Activated naive CD4-positive, alpha-beta T cell treated with anti-CD3 and anti-CD28 coated beads, Interleukin-2, amount 50 U/mL, for 16 hours (primary cell): ENCODE data around the gene GAS7.

Source experiments
- DNase-seq: peaks from one replicate; pipeline ENCODE4 v3.0.0-alpha.2; 2020

GAS7 gene

DNA sequence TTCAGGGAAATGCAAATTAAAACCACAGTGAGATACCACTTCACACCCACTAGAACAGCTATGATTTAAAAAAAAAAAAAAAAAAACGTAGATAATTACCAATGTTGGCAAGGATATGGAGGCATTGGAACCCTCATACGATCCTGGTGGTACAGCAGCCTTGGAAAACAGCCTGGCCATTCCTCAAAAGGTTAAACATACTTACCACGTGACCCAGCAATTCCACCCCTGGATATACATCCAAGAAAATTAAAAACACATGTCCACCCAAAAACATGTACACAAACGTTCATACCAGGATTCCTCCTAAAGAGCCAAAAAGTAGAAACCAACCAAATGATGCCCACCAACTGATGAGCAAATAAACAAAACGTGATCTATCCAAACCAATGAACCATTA, 68.1 kb downstream of the GAS7 start:
- DNase-seq: no peak

DNA sequence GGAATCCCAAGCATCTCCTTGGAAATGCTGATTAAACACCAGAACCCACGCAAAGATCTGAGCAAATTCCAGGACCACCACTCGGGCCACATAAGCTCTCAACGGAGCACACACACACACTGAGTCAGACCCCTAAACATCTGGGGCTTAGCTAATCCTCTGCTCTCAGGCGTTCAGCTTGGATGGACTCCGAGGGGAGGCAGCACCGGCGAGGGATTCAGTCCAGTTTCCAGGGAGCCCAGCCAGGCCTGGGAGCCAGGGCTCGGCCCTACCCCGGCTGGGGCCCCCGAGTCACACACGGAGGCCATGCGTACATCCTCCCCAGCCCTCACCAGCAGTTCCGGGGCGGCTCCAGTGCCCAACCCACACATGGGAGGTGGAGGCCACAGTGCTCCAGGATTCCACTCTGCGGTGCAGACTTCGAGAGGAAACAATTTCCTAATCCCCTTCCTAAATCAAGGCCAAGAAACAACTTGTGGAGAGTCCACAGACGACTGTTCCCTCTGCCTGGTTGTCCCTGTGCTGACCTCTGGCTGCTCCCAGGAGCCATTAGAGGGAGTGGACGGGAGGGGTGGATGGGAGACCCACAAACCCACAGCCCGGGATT, 70.5 kb downstream of the GAS7 start:
- no peak for DNase-seq

- DNase-seq: no peak
Observed at GRCh38 chr17:10126616-10127501, 71.5 kb downstream of the GAS7 start.

- DNase-seq: no peak
Observed at GRCh38 chr17:10126276-10126615, 72.2 kb downstream of the GAS7 start.

GRCh38 chr17:10125531-10126275, 72.7 kb downstream of the GAS7 start:
- DNase-seq: no peak

- no peak for DNase-seq
Observed at GRCh38 chr17:10123093-10123492, 75.3 kb downstream of the GAS7 start.

GRCh38 chr17:10121971-10122707, 76.3 kb downstream of the GAS7 start:
- DNase-seq: no peak

DNA sequence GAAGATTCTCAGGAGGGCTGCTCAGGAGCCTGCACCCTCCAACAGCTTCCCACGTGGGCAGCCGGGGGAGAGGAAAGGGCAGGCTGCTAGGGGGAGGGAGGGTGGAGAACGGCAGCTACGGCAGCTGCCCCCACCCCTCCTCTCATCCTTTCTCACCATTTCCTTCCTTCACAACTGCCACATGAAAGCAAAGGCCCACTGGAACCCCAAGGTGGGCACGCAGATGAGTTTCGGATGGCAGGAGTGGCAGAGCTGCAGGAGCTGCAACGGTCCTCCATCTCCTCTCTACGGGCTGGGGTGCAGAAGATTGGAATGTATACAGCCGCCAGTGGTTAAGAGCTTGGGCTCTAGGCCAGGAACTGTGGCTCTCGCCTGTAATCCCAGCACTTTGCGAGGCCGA, 77.7 kb downstream of the GAS7 start:
- no peak for DNase-seq

GRCh38 chr17:10120109-10120485, 78.3 kb downstream of the GAS7 start:
- DNase-seq: no peak

DNA sequence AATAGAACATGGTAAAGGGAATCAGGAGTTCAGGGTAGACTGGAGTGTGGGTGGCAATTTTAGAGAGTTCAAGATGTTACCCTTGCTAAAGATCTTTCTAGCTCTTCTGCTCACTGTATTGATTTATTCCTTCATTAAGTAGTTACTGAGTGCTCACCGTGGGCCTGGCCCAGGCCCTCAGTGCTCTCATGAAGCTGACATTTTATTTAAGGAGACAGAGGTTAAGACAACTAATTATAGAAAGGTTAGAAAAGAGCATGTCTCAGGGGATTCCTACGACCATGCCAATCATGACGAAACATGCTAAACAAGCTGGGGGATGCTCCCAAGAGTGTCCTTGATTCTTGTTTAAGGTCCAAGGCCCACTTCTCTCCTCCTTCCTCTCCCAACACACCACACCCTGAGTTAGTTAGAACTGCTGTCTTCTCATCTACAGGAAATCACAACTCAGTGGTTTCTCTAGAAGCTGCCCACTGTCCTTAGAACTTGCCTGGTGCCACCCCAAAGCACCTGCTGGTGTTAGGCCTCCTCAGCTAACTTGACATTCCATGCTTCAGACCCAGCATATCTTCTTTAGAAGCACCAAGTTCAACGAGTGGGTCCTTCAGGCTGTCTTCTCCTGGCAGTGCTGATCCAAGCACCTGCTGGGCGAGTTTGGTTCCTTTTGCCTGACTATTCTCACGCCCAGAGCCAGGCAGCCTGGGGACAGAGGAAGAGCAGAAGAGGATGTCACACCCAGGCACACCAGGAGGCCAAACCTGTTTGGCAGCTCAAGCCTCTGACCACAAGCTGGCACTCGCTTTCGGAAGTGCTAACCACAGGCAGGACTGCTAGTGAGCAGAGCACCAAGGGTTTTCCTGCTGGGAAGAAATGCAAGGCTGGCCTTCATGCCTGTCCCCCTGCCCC, 79.0 kb downstream of the GAS7 start:
- DNase-seq: no peak

DNA sequence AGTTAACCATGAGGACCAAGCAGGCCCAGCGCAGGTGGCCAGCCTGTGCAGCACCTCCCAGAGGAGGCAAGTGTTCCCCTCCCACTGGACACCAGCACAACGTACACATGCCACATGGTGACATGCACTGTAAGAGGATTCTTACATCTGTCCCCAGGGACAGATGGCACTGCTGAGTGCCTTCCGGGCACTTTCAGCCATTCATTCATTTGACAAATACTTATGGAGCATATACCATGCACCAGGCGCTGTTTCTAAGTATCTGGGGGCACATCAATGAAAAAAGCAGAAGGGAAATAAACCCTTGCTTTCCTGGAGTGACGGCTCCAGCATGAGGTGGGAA, 79.6 kb downstream of the GAS7 start:
- DNase-seq: no peak

DNA sequence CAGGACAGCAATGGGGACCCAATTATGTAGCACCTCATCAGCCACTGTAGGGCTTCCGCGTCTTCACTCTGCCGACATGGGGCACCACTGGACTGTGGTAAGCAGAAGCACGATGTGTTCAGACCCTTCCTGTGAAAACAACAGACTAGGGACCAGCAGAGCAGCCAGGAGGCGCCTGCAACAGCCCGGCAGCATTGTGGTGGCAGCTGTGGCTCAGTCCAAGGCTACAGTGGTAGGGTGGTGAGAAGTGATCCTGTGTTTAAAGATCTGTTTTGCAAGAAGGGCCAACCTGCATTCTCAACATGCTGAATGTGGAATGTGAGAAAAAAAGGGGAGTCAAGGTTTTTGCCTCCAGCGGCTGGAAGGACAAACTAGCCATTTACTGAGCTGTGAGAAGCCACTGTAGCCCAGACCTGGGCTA, 80.8 kb downstream of the GAS7 start:
- DNase-seq: no peak

- no peak for DNase-seq
Observed at GRCh38 chr17:10116753-10117420, 81.5 kb downstream of the GAS7 start.

DNA sequence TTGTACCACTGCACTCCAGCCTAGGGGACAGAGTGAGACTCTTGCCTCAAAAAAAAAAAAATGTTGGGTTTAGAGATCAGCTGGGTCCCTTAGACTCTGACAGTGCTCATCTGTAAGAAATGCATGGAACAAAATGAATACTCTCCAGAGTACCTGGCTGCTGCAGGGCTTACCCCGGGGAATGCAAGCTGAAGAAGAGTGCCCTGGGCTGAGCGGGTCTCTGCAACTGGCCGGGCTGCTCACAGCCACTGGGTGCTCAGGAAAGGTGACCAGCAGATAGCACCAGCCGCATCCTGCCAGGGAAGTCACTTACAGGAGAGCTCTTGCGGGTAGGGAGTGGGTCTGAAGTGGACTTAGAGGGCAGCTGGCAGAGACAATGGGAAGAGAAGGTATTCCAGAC, 82.1 kb downstream of the GAS7 start:
- DNase-seq: no peak

DNA sequence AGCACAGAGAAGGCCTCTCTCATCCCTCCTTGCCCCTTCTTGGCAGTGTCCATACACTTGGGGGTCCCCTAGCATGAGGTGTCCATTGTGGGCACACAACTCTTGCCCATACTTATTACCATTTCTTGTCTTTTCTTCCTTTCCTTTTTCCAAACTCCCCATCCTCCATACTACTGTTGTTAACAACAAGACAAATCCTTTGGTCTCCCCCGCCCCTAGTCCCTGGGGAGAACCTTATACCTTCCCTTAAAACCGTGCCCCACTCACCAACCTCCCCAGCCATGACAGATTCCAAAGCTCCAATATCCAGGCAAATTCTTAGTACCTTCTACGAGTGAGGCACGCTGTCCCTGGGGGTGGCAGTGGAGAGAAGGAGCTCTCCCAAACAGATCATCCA, 82.9 kb downstream of the GAS7 start:
- no peak for DNase-seq

- no peak for DNase-seq
Observed at GRCh38 chr17:10114931-10115535, 83.4 kb downstream of the GAS7 start.

DNA sequence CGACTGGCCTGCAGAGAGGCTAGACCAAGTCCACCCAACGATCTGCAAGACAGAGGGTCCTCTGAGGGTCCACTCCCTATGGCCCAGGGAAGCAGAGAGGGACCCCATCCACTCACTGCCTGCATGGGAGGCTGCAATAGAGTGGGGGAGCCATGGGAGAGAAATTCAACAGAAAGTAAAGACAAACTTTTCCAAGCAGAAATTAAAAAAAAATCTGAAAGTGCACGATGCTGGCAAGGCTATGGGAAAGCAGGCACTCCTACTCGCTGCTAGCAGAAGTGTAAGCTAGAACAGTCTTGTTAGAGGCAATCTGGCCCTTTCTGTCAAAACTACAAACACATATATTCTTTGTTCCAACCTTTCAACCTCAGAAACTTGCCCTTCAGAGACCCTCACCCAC, 85.4 kb downstream of the GAS7 start:
- DNase-seq: no peak

DNA sequence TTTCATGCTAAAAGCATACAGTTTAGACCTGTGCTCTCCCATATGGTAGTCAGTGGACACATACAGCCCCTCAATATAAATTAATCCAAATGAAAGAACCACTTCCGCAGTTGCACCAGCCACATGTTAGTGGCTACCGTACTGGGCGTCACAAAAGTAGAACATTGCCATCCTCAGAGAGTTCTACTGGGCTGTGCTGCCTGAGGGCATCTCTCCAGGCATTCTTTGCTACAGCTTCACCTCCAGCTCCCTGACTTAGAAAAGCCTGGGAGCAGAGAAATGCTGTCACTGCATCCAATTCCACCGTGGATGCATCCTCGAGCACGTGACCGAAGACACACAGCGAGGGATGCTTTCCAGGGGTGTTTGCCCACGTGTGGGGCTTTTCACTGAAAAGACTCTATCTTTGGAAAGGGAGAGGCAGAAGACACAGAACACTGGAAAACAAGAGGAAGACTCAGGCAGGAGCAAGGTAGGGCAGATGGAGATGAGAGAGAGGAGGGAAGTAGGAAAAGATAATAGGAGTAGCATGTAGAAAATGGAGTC, 86.4 kb downstream of the GAS7 start:
- DNase-seq: no peak

DNA sequence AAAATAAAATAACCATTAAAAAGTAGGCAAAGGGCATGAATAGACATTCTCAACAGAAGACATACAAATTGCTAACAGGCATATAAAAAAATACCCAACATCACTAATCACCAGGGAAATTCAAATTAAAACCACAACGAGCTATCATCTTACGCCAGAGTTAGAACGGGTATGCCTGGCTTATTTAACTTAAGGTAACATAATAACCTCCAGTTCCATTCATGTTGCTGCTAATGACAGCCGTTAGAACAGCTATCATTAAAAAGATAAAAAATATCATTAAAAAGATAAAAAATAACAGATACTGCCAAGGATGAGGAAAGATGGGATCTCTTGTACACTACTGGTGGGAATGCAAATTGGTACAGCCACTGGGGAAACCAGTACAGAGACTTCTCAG, 89.3 kb downstream of the GAS7 start:
- no peak for DNase-seq

GRCh38 chr17:10107316-10108165, 90.9 kb downstream of the GAS7 start:
- DNase-seq: no peak
